Fibroblast of lung (primary cell): ENCODE results near the gene ELK3.

Experiments used
- CTCF ChIP-seq, 2 donors: IDR thresholded peaks in 1 of 2; conservative IDR thresholded peaks in 1 of 2; 1 replicate in 1 of 2; 2 replicates in 1 of 2; pipeline ENCODE4 v1.5.1; 2011 to 2012; ENCODE audit warnings: low read length in 2 of 2, control low read depth in 1 of 2, inconsistent platforms in 1 of 2, low read depth in 1 of 2, mild to moderate bottlenecking in 1 of 2
- EZH2 ChIP-seq: IDR thresholded peaks from 2 replicates; pipeline ENCODE4 v1.5.1; 2012; ENCODE audit warnings: low read length, control low read depth, mild to moderate bottlenecking; ENCODE audit errors: missing control alignments

GRCh38 chr12:96295532-96296160, 101.5 kb downstream of the ELK3 start:
- no peak for TF ChIP-seq CTCF (conservative IDR thresholded peaks at IDR 0.05 in 1 of 2, IDR thresholded peaks at IDR 0.05 in 1 of 2; ENCODE audit: low read depth in 1 of 2, low read length in 2 of 2)
- no peak for TF ChIP-seq EZH2
